ENCODE measurements around the gene RASA3. TPM values are rescaled to one million over a fixed set of nuclear protein-coding genes. Genes with fewer than 3 reads are reported as not detected.
"Not testable (repeated sequence)": the region's sequence is repeated elsewhere in the genome, so short reads cannot be mapped to it uniquely, and the experiment has no call there.

The RASA3 gene
- total and polyA plus RNA-seq, 11 donors: 4.8 to 24.2 (median 9.7) TPM

DNA sequence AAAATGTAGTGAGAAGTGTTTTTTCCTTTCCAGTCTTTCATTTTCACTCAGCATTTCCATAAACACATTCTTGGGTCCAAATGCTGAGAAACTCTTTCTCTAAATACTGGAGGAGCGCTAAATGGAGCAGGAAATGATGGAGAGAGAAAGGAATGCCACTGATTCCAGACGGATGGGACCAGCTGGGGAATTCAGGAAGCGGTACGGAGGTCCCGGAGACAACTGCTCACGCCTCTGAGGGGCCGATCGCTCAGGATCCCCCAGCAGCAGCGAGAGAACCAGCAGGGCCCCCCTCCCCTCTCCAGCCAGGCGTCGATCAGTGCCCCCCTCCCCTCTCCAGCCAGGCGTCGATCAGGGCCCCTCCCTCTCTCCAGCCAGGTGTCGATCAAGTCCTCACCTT is 13.2 kb downstream of the RASA3 start:
- TF ChIP-seq, protein P1, sequence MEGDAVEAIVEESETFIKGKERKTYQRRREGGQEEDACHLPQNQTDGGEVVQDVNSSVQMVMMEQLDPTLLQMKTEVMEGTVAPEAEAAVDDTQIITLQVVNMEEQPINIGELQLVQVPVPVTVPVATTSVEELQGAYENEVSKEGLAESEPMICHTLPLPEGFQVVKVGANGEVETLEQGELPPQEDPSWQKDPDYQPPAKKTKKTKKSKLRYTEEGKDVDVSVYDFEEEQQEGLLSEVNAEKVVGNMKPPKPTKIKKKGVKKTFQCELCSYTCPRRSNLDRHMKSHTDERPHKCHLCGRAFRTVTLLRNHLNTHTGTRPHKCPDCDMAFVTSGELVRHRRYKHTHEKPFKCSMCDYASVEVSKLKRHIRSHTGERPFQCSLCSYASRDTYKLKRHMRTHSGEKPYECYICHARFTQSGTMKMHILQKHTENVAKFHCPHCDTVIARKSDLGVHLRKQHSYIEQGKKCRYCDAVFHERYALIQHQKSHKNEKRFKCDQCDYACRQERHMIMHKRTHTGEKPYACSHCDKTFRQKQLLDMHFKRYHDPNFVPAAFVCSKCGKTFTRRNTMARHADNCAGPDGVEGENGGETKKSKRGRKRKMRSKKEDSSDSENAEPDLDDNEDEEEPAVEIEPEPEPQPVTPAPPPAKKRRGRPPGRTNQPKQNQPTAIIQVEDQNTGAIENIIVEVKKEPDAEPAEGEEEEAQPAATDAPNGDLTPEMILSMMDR (IDR thresholded peaks at IDR 0.05): no peak
- TF ChIP-seq POLR2A (IDR thresholded peaks at IDR 0.05): no peak
- Histone ChIP-seq H3K4me3 (peak overlapping the region in 6 of 12 donors; percentile 3 to 28 (median 8)), H3K4me1 (peaks cover 0 to 76% (median 36%) of the 10 kb centered on the region in 12 donors), H3K36me3 (no peaks in the 10 kb centered on the region), H3K27me3 (no peaks in the 10 kb centered on the region), H3K27ac (peak overlapping the region; percentile 41 to 85 (median 74)), H3K9me3 (no peaks in the 10 kb centered on the region)
- WGBS, 4 donors: 25 to 39% (median 28%) methylated on average over 11 to 14 of the region's 14 CpGs
- peak; percentile 40 to 85 (median 73) for ATAC-seq
- DNase-seq: peak in 2 of 5 donors; percentile 48 to 59
- intact Hi-C loops (cut with DNase I): no loop called here

DNA sequence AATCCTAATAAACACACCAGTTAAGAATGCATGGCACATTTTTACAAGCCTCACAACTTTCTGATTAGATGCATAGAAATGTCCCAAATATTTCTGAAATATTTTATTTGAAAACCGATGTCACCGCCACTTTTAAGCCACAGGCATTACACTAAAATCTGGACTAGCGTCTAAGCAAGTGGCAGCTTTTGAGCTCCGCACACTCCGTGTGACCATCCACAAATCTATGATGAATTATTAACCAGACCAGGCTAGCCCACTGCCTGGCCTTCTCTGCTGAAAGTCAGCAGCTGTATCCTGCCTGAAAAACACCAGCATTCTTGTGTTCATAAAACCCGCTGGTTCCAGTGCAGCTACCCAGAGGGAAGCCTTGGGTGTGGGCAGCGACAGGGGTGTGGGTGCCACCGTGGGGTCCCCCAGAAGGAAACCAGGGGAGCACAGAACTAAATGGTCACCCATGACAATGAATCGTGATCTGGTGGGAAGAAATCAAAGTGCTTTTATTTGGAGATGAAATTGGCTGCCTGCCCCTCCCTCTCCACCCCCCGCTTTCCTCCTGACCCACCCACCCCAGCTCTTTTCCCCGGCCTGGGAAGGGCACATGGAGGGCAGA is 13.8 kb downstream of the RASA3 start:
- Histone ChIP-seq H3K4me3 (peak overlapping the region in 7 of 12 donors; percentile 3 to 28 (median 5)), H3K36me3 (no peaks in the 10 kb centered on the region), H3K27me3 (no peaks in the 10 kb centered on the region), H3K27ac (peak overlapping the region; percentile 41 to 85 (median 74)), H3K9me3 (no peaks in the 10 kb centered on the region), H3K4me1 (peaks cover 0 to 74% (median 36%) of the 10 kb centered on the region in 12 donors)
- TF ChIP-seq, protein P1 (IDR thresholded peaks at IDR 0.05): no peak
- no peak for TF ChIP-seq POLR2A (IDR thresholded peaks at IDR 0.05)
- ATAC-seq (peak in 2 of 4 donors; percentile 30 to 37), DNase-seq (peak in 2 of 5 donors; percentile 24 to 29)
- 49 to 57% (median 56%) methylated on average over 11 of the region's 11 CpGs for WGBS, 4 donors
- intact Hi-C loops (cut with DNase I): no loop called here

DNA sequence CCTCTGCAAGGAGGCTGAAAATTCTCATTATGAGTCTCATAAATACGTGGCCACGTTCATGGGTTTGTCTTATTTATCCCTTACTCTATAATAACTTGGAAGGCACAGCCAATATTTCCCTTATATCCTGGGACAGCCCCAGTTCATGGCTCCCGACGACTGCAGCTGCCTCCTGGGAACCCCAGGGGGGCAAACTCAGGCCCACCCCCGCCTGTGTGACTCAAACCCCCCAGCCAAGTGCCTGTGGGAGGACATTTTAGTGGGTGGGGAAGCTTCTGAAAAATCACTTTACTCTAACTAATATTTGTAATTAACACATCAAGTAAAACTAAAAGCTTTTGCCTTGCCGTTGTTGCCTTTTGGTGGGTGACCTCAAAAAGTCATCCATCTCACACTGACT is 14.3 kb downstream of the RASA3 start:
- H3K36me3 ChIP-seq: peaks cover 0 to 3% (median 0%) of the 10 kb centered on the region in 9 donors
- DNase-seq (peak in 2 of 5 donors; percentile 13 to 19), ATAC-seq (no peak)
- peaks cover 0 to 69% (median 34%) of the 10 kb centered on the region in 12 donors for H3K4me1 ChIP-seq
- no peaks in the 10 kb centered on the region for H3K9me3 ChIP-seq
- intact Hi-C loops (cut with DNase I): no loop called here
- no peaks in the 10 kb centered on the region for H3K27me3 ChIP-seq
- no peak overlapping the region for H3K4me3 ChIP-seq
- TF ChIP-seq, protein P1 (IDR thresholded peaks at IDR 0.05): no peak
- TF ChIP-seq POLR2A (IDR thresholded peaks at IDR 0.05): no peak
- peak overlapping the region in 9 of 12 donors; percentile 48 to 85 (median 77) for H3K27ac ChIP-seq
- 70 to 81% (median 73%) methylated on average over 6 of the region's 6 CpGs for WGBS, 4 donors

DNA sequence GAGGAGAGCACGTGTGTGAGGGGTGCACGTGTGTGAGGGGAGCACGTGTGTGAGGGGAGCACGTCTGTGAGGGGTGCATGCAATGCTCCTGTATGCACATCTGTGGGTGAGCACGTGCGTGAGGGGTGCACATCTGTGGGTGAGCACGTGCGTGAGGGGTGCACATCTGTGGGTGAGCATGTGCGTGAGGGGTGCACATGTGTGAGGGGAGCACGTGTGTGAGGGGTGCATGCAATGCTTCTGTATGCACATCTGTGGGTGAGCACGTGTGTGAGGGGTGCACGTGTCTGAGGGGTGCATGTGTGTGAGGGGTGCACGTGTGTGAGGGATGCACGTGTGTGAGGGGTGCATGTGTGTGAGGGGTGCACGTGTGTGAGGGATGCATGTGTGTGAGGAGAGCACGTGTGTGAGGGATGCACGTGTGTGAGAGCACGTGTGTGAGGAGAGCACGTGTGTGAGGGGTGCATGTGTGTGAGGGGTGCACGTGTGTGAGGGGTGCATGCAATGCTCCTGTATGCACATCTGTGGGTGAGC is 15.0 kb downstream of the RASA3 start:
- H3K36me3 ChIP-seq; H3K27me3 ChIP-seq; H3K9me3 ChIP-seq; H3K27ac ChIP-seq; ATAC-seq; H3K4me3 ChIP-seq; intact Hi-C loops (cut with DNase I): not testable (repeated sequence)
- peak in 1 of 5 donors; percentile 14 for DNase-seq
- H3K4me1 ChIP-seq: peaks cover 0 to 63% (median 29%) of the 10 kb centered on the region in 12 donors
- WGBS, 4 donors: 89 to 96% (median 92%) methylated on average over 20 of the region's 20 CpGs
